ENCODE measurements around the gene CARM1. TPM values are rescaled to one million over a fixed set of nuclear protein-coding genes. Genes with fewer than 3 reads are reported as not detected.

Gene CARM1
- total and polyA plus RNA-seq, 2 donors (not counting 1 experiment from before 2014, with no cell fraction given), result 24.8 to 41.9 TPM

DNA sequence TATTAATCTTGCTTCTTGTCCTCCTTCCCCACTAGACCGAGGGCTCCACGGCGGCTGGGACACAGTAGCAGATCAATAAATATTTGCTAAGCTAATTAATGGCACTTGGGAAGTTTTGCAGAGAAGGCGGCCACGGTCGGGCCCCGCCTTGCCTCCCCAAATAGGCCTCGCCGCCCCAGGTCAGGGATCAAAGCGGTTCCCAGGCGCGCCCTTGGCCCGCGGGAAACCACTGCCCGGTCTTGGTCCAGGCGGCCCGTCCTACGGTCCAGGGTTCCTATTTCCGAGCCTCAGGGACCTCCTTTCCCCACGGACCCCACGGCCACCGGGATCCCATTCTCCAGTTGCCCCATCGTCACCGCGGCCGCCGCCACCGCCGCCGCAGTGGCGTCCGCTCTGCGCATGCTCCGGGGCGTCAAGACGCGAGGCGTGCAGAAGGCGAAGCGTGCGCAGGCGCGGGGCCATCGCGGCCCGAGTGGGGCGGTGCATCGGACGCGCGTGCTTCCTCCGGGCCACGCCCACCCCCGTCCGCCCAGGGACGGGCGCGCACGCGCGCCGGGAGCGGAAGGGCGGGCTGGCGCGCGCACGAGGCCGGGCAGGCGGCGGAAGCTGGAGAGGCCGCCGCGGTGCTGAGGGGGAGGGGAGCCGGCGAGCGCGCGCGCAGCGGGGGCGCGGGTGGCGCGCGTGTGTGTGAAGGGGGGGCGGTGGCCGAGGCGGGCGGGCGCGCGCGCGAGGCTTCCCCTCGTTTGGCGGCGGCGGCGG lies 89.1 kb downstream of the CARM1 start, which contains the start of gene SMARCA4:
SMARCA4 (plus strand) TSS at position 717 of the 759 bp plus-strand sequence. CDS start 23,122 bp downstream, outside the sequence.
- Histone ChIP-seq H3K27me3 (ENCODE audit: control insufficient read depth, insufficient read depth, low read length) (no peaks in the 10 kb centered on the region), H3K9ac (ENCODE audit: insufficient read depth, low read length) (peak within 1 kb of the TSS; percentile 90), H3K27ac (ENCODE audit: insufficient read depth, low read length) (peak within 1 kb of the TSS; percentile 82), H3K79me2 (ENCODE audit: control insufficient read depth, insufficient read depth, low read length) (peaks cover 42% of the 10 kb centered on the region), H2AFZ (ENCODE audit: low read length) (peak within 1 kb of the TSS; percentile 73), H3K4me1 (ENCODE audit: control insufficient read depth, extremely low read depth, insufficient read depth, low read length) (no peaks in the 10 kb centered on the region), H3K4me3 (replicated peaks in 1 of 4; ENCODE audit: control extremely low read depth in 1 of 4, insufficient read depth in 1 of 4, low read depth in 3 of 4, low read length in 4 of 4) (peak within 1 kb of the TSS; percentile 88 to 96 (median 91)), H4K20me1 (ENCODE audit: control insufficient read depth, extremely low read depth, insufficient read depth, low read length) (no peaks in the 10 kb centered on the region), H3K36me3 (ENCODE audit: control insufficient read depth, insufficient read depth, low read length) (peaks cover 1% of the 10 kb centered on the region), H3K4me2 (ENCODE audit: extremely low read depth, insufficient read depth, low read length) (peak within 1 kb of the TSS; percentile 99), H3K9me3 (ENCODE audit: control insufficient read depth, insufficient read depth, low read depth, low read length) (no peaks in the 10 kb centered on the region)
- DNase-seq (ENCODE audit: low read depth in 2 of 2), result peak; percentile 92 to 97
- TF ChIP-seq EZH2 (IDR thresholded peaks at IDR 0.05; ENCODE audit: low read length, missing control alignments) (no peak), CTCF (conservative IDR thresholded peaks at IDR 0.05 in 1 of 2, IDR thresholded peaks at IDR 0.05 in 1 of 2; ENCODE audit: low read depth in 1 of 2, low read length in 2 of 2) (no peak)

- Histone ChIP-seq H3K79me2 (ENCODE audit: control insufficient read depth, insufficient read depth, low read length) (peaks cover 49% of the 10 kb centered on the region), H3K9me3 (ENCODE audit: control insufficient read depth, insufficient read depth, low read depth, low read length) (no peaks in the 10 kb centered on the region), H3K4me3 (replicated peaks in 1 of 4; ENCODE audit: control extremely low read depth in 1 of 4, insufficient read depth in 1 of 4, low read depth in 3 of 4, low read length in 4 of 4) (peak overlapping the region; percentile 88 to 96 (median 91)), H3K36me3 (ENCODE audit: control insufficient read depth, insufficient read depth, low read length) (peaks cover 1% of the 10 kb centered on the region), H2AFZ (ENCODE audit: low read length) (peak overlapping the region; percentile 39), H3K4me1 (ENCODE audit: control insufficient read depth, extremely low read depth, insufficient read depth, low read length) (no peaks in the 10 kb centered on the region), H4K20me1 (ENCODE audit: control insufficient read depth, extremely low read depth, insufficient read depth, low read length) (no peaks in the 10 kb centered on the region), H3K27ac (ENCODE audit: insufficient read depth, low read length) (peak overlapping the region; percentile 79), H3K4me2 (ENCODE audit: extremely low read depth, insufficient read depth, low read length) (peak overlapping the region; percentile 49), H3K27me3 (ENCODE audit: control insufficient read depth, insufficient read depth, low read length) (no peaks in the 10 kb centered on the region), H3K9ac (ENCODE audit: insufficient read depth, low read length) (peak overlapping the region; percentile 83)
- TF ChIP-seq CTCF (conservative IDR thresholded peaks at IDR 0.05 in 1 of 2, IDR thresholded peaks at IDR 0.05 in 1 of 2; ENCODE audit: low read depth in 1 of 2, low read length in 2 of 2), result no peak
- TF ChIP-seq EZH2 (IDR thresholded peaks at IDR 0.05; ENCODE audit: low read length, missing control alignments), result no peak
- peak; percentile 13 to 31 for DNase-seq (ENCODE audit: low read depth in 2 of 2)
These were observed 89.9 kb downstream of the CARM1 start for GRCh38 chr19:10961073-10961860.

- H3K36me3 ChIP-seq (ENCODE audit: control insufficient read depth, insufficient read depth, low read length), result peaks cover 1% of the 10 kb centered on the region
- H2AFZ ChIP-seq (ENCODE audit: low read length), result no peak overlapping the region
- H3K9ac ChIP-seq (ENCODE audit: insufficient read depth, low read length), result no peak overlapping the region
- peak overlapping the region; percentile 68 for H3K4me2 ChIP-seq (ENCODE audit: extremely low read depth, insufficient read depth, low read length)
- peaks cover 60% of the 10 kb centered on the region for H3K79me2 ChIP-seq (ENCODE audit: control insufficient read depth, insufficient read depth, low read length)
- H3K9me3 ChIP-seq (ENCODE audit: control insufficient read depth, insufficient read depth, low read depth, low read length), result no peaks in the 10 kb centered on the region
- H4K20me1 ChIP-seq (ENCODE audit: control insufficient read depth, extremely low read depth, insufficient read depth, low read length), result no peaks in the 10 kb centered on the region
- H3K27ac ChIP-seq (ENCODE audit: insufficient read depth, low read length), result no peak overlapping the region
- no peaks in the 10 kb centered on the region for H3K4me1 ChIP-seq (ENCODE audit: control insufficient read depth, extremely low read depth, insufficient read depth, low read length)
- TF ChIP-seq CTCF (conservative IDR thresholded peaks at IDR 0.05 in 1 of 2, IDR thresholded peaks at IDR 0.05 in 1 of 2; ENCODE audit: low read depth in 1 of 2, low read length in 2 of 2) (no peak), EZH2 (IDR thresholded peaks at IDR 0.05; ENCODE audit: low read length, missing control alignments) (no peak)
- H3K27me3 ChIP-seq (ENCODE audit: control insufficient read depth, insufficient read depth, low read length), result no peaks in the 10 kb centered on the region
- H3K4me3 ChIP-seq (replicated peaks in 1 of 4; ENCODE audit: control extremely low read depth in 1 of 4, insufficient read depth in 1 of 4, low read depth in 3 of 4, low read length in 4 of 4), result peak overlapping the region in 2 of 4 experiments; percentile 28 to 94
- no peak for DNase-seq (ENCODE audit: low read depth in 2 of 2)
These were observed 91.5 kb downstream of the CARM1 start for GRCh38 chr19:10962863-10963262.
